ENCODE measurements around the gene TXNL4A. TPM values are rescaled to one million over a fixed set of nuclear protein-coding genes. Genes with fewer than 3 reads are reported as not detected.

Gene TXNL4A
- total RNA-seq, 1 experiment from 2014 or later: 216 TPM

DNA sequence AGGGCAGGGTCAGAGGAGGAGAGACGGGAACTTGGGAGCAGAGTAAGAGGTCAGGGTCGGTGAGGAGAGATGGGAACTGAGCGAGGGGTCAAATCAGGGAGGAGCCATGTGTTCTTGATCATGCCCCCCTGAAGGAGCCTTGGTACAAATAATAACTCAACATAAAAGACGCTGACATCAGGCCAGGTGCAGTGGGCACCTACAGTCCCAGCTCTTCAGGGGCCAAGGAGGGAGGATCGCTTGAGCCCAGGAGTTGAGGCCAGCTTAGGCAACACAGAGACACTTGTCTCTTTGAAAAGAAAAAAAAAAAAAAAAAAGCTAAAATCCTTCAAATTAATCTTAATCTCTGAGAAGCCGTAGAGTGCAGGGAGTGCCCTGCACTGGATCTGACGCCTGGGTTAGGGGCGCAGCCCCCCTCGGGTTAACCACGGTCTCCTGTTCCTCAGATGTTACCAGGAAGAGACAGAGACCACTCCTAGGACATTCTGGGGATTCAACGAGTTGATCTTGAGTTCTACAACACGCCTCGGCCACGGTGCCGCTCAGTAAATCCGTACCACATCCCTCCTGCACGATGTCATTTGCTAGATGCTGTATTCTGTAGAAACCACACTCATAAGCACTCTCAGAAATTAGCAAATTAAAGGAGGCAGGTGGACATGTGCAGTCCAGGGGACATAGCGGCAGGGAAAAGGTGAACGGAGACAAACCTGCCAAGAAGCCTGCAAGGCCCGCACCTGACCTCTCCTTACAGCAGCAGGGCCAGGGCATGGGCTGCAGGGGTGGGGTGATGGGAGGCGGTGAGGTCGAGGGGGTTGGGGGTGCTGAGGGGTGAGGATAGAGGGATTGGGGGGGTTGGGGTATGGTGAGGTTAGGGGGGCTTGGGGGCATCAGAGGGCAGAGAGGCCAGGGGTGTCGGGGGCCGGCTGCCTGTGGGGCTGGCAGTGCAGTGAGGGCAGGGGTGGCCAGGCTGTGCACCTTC lies 66.1 kb downstream of the TXNL4A start:
- Histone ChIP-seq H3K4me1 (ENCODE audit: insufficient read depth, low read length, poor library complexity, severe bottlenecking) (no peaks in the 10 kb centered on the region), H3K27me3 (replicated peaks; ENCODE audit: insufficient read depth, low read depth, low read length, poor library complexity) (no peaks in the 10 kb centered on the region), H3K4me3 (ENCODE audit: low read depth, low read length, poor library complexity, severe bottlenecking) (no peak overlapping the region), H3K27ac (ENCODE audit: low read depth, low read length, poor library complexity, severe bottlenecking) (no peak overlapping the region), H3K36me3 (ENCODE audit: insufficient read depth, low read length, poor library complexity, severe bottlenecking) (peaks cover 4% of the 10 kb centered on the region), H3K9me3 (ENCODE audit: low read depth, low read length, poor library complexity, severe bottlenecking) (no peaks in the 10 kb centered on the region)
- ChIA-PET POLR2A (ENCODE audit: low non-redundant PET) (interaction anchor here (0.6 kb wide), 1 partner anchor 63 kb away, joined by 5 read pairs; no protein-coding TSS in a partner anchor), CTCF (no interaction called here)
- TF ChIP-seq, protein P1, sequence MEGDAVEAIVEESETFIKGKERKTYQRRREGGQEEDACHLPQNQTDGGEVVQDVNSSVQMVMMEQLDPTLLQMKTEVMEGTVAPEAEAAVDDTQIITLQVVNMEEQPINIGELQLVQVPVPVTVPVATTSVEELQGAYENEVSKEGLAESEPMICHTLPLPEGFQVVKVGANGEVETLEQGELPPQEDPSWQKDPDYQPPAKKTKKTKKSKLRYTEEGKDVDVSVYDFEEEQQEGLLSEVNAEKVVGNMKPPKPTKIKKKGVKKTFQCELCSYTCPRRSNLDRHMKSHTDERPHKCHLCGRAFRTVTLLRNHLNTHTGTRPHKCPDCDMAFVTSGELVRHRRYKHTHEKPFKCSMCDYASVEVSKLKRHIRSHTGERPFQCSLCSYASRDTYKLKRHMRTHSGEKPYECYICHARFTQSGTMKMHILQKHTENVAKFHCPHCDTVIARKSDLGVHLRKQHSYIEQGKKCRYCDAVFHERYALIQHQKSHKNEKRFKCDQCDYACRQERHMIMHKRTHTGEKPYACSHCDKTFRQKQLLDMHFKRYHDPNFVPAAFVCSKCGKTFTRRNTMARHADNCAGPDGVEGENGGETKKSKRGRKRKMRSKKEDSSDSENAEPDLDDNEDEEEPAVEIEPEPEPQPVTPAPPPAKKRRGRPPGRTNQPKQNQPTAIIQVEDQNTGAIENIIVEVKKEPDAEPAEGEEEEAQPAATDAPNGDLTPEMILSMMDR (conservative IDR thresholded peaks at IDR 0.05; ENCODE audit: low read depth, low read length): no peak
- TF ChIP-seq EZH2 (IDR thresholded peaks at IDR 0.05; ENCODE audit: borderline replicate concordance, low read depth, low read length, poor library complexity, severe bottlenecking): no peak
- no peak for DNase-seq (ENCODE audit: low spot score)
- intact Hi-C loops (cut with micrococcal nuclease; ENCODE audit: unreplicated experiment): no loop called here
- BruUV-seq (replicated peaks): no TSS peak

Other genes starting within 250 kb of the TXNL4A start
- not detected in 2 replicates for gene KCNG2, start 190.6 kb downstream of the TXNL4A start, total RNA-seq (2021)
- gene SLC66A2, start 36.9 kb downstream of the TXNL4A start, total RNA-seq (2021): 28.0 and 34.9 TPM in 2 replicates
- 1.1 and 1.9 TPM in 2 replicates for gene HSBP1L1, start 23.9 kb downstream of the TXNL4A start, total RNA-seq (2021)
- 39.5 and 46.1 TPM in 2 replicates for gene RBFA, start 45.9 kb upstream of the TXNL4A start, total RNA-seq (2021)
- gene ADNP2, start 120.7 kb upstream of the TXNL4A start, total RNA-seq (2021): 27.5 and 30.7 TPM in 2 replicates

All from A673 (cell line).